22Rv1 (cell line): ENCODE results near the gene ZC3H7B.

Experiments used
- ZFX ChIP-seq: fragments of 450-650 bp; IDR thresholded peaks from 2 replicates; pipeline ENCODE4 v1.6.1; 2017; ENCODE audit warnings: antibody characterized with exemption, borderline replicate concordance
- TF ChIP-seq, protein P1 (sequence below): fragments of 450-650 bp; IDR thresholded peaks from 2 replicates; pipeline ENCODE4 v1.5.1; 2017; ENCODE audit warnings: mild to moderate bottlenecking

GRCh38 chr22:41406410-41406809 lies 105.1 kb downstream of the ZC3H7B start:
- TF ChIP-seq, protein P1, sequence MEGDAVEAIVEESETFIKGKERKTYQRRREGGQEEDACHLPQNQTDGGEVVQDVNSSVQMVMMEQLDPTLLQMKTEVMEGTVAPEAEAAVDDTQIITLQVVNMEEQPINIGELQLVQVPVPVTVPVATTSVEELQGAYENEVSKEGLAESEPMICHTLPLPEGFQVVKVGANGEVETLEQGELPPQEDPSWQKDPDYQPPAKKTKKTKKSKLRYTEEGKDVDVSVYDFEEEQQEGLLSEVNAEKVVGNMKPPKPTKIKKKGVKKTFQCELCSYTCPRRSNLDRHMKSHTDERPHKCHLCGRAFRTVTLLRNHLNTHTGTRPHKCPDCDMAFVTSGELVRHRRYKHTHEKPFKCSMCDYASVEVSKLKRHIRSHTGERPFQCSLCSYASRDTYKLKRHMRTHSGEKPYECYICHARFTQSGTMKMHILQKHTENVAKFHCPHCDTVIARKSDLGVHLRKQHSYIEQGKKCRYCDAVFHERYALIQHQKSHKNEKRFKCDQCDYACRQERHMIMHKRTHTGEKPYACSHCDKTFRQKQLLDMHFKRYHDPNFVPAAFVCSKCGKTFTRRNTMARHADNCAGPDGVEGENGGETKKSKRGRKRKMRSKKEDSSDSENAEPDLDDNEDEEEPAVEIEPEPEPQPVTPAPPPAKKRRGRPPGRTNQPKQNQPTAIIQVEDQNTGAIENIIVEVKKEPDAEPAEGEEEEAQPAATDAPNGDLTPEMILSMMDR, result no peak
- TF ChIP-seq ZFX, result no peak
